Hematopoietic multipotent progenitor cell treated with erythropoietin and hydrocortisone succinate and interleukin-3 and kit ligand, for 17 days (in vitro differentiated cells): ENCODE measurements around the gene PRPSAP2.
"Not testable (repeated sequence)": the region's sequence is repeated elsewhere in the genome, so short reads cannot be mapped to it uniquely, and the experiment has no call there.

Experiments
- DNase-seq: peaks from one replicate; pipeline ENCODE4 v3.0.0-alpha.2; 2015; ENCODE audit warnings: low spot score

PRPSAP2 gene, protein sequence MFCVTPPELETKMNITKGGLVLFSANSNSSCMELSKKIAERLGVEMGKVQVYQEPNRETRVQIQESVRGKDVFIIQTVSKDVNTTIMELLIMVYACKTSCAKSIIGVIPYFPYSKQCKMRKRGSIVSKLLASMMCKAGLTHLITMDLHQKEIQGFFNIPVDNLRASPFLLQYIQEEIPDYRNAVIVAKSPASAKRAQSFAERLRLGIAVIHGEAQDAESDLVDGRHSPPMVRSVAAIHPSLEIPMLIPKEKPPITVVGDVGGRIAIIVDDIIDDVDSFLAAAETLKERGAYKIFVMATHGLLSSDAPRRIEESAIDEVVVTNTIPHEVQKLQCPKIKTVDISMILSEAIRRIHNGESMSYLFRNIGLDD

DNA sequence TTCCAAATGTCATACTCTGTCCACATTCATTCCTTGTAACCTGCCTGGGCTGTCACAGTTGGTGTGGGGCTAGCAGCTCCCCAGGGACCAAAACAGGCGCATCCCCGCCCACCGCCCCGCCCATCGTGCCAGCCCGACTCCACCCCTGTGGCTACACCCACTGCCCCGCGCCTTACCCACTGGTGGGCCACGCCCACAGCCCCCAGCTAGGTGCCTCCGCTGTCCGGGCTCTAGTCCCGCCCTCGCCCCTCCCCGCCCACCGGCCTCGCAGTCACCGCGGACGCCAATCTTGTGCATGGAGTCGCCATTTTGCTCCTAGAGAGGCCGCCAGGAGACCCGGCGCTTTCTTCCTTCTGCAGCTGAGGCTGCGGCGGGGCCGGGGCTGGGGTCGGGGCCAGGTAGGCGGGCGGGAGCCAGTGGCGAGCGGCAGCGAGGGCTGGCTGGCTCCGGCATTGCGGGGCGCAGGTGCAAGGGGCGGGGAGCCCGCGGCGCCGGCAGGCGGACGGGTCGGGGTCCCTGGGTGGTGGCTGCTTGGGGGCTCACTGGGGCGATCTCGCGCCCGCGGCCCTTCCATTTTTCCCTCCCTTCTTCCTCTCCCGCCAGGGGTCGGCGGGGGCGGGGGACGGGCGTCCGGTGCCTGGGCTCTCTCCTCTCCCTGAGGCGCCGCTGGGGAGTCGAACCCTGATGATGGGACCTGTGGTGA is at the start of gene PRPSAP2:
TSS of gene PRPSAP2 (plus strand) at position 268 of the 703 bp plus-strand sequence. CDS start 7,703 bp downstream, outside the sequence.
- DNase-seq = peak; percentile 97

DNA sequence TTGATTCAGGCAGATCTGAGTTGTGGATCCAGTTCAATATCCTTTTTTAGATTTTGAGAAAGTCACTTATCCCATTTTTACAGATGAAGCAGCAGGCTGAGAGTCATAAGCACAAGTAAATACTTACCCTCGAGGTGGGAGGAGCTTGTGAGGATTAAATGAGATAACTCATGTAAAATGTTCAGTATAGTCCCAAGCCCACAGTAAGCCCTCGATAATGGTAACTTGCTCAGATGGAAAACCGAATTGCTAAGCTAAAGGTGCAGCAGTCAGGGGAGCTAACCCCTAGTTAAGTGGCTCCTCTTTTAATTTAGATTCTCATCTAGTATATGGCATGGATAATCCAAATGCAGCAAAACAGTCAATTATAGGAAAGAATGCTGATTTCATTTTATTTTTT is 42.0 kb upstream of the PRPSAP2 start:
- DNase-seq = peak; percentile 15

DNA sequence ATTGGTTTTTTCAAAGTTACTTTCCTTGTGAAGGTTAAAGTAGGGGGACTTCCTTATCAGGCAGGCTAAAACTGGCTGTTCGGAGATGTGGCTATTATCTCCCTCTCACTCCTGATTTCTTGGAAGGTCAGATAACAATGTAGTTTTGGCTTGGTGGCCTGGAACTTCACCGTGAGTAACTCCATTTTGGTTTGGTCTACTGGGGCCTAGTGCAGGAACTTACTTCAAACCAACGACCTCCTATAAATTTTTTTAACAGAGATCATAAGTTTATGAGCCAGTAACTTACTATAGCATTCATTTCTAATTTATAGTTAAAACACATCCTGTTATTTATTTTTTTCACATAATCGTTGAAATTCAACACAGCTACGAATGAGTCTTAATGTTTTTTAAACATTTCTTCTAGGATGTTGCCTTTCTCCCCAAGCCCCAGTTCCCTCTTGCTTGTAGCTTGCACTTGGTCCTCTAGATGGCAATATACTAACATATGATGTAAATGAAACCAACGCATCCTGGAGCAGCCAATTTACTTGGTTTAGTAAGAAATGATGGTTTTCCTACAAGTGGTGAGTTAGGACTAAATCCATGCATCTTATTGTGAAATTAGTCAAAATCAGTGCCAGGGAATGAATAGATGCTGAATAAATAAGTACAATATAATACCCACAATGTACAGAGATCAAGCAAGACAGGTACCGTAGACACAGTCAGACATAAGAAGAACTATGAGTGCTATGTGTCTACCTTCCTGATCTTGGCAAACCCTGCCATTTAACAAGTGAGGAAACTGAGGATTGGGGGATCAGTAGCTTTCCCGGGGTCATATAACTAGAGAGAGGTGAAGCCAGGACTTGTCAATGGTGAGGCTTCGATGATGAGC is 41.2 kb upstream of the PRPSAP2 start:
- DNase-seq = peak; percentile 82

DNA sequence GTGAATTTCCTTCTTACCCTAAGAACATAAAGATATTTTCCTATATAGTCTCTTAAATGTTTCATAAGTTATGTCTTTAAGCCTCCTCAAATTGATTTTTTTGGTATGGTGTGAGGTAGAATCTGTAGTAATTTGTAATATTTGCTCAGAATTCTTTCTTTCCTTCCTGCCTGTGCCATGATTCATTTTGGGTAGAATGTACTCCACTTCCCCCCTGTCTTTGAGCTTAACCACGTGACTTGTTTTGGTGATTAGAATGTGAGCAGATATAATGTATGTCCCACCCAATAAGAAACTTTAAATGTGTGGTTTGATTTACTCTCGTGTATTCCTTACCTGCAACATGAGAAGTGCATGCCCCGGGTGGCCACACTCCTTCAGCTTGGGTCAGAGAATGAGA is 36.5 kb upstream of the PRPSAP2 start:
- DNase-seq = not testable (repeated sequence)

DNA sequence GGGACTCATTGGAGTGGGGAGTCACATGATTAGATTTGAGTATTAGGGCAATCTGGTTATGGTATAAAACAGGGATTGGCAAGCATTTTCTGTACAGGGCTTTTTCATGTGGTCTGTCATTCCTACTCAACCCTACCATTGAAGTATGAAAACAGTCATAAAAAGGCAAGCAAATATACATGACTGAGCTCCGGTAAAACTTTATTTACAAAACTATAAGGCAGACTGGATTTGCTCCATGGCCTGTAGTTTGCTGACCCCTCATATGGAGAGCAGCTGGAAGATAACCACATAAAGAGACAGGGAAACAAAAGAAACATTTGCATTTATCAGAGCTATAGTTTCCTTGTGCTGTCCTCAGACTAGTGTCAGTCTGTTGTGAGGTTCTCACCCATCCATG is 30.3 kb upstream of the PRPSAP2 start:
- DNase-seq = not testable (repeated sequence)

DNA sequence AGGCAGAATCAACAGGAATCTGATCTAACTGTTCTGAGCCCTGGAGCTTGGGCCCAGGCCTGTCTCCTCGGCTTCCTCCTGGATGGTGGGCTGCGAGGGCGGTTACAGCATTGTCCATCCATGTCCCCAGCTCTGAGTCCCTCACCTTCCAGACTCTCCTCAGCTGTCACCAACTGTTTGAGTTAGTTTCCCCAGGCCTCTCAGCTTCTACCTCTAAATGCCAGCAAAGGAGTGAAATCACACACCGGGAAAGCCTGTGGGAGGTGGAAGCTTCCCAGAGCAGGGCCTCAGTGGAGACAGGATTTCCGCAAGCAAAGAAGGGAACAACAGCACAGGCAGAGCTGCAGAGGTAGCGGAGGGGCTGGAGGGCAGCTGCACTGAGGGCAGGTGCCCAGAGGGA is 9.4 kb upstream of the PRPSAP2 start:
- DNase-seq = no peak

DNA sequence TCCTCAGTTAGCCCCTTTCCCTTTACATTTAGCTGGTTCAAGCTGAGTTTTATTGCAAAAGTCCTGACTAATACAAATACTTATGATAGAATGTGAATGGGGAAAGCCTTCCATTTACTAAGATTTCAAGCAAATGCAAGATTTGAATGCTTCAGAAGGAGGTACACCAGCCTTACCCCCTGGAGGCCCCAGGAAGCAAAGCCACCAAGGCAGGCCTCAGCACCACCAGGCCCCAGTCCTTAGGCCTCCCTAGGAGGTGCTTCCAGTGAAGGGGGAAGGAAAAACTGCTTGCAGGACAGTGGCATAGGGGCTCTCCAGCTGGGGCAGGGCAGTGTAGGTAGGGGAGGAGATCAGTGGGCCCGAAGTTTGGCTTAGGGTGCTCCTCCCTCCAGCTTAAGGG is 7.3 kb upstream of the PRPSAP2 start:
- DNase-seq = no peak

DNA sequence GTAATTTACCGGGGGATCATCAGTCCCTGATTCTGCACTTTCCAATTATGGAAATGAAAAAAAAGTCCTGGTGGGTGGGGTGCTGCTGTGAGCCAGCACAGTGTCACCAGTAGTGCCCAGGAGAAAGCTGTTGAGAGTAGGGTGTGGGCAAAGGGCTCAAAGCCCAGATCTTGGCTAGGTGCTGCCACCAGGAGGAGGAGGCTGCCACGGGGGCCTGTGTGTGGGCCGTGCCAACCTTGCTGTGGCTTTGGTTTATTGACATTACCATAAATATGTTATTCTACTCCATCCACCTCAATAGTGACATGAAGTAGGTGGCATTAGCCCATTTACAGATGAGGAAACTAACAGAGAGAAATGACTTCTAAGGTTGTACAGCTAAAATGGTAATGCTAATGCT is 6.7 kb upstream of the PRPSAP2 start:
- DNase-seq = peak; percentile 76

DNA sequence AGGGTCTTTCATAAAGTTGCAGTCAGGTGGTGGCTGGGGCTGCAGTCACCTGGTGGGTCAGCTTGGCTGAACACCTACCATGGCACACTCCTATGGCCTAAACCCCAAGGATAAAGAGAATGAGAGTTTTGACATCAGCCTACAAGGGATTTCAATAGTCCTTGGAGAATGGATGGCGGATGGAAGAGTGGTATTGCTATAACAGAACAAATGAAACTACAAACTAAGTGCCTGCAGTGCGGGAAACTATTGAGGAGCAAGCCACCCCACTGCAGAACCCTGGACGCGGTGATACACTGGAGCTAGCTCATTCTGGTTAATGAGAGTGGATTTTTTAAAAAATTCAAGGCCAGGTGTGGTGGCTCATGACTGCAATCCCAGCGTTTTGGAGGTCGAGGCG is 3.0 kb upstream of the PRPSAP2 start:
- no peak for DNase-seq

DNA sequence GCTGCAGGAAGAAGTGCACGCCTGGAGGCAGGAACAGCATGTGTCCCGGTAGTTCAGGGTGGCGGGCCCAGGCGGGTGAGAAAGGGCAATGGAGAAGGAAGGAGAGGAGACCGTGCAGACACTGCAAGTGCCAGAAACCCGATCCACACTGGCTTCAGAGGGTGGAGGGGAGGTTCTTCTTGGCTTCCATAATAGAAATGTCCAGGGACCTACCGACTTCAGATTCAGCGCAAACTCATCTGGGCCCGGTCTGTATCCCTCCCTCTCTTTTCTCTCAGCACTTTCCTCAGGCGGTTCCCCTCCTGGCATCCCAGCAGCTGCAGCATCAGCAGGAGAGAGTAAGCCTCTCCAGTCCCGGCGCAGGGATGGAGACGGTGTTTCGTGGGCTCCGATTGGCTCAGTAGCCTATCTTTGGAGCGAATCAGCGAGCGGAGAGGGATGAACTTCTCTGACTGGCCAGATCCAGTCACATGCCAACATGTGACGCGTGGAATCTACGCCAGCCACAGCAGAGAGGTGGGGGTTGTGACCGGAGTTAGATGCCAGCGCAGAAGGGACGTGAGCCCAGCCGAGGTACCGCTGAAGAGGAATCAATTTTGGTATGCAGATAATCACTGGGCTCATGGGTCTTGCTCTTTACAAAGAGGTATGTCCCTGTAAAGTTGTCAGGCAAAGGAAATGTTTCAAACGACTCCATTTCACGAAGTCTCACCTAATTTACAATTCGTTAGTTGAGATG is 1.9 kb upstream of the PRPSAP2 start:
- DNase-seq = peak; percentile 96

DNA sequence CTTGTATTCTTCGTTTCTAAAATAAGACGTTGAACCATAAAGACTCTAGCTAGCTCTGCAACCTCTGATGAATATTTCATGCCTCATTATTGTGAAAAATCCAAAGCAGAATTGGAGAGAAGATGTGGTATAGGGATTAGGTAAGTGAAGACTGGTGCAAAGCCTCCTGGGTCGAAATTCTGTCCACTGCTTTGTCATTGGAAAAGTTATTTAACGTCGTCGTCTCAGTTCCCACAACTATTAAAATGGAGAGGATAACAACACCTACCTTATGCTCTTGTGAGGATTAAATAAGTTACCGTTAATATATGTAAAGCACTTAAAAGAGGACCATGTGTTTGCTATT is 1.4 kb upstream of the PRPSAP2 start:
- no peak for DNase-seq

DNA sequence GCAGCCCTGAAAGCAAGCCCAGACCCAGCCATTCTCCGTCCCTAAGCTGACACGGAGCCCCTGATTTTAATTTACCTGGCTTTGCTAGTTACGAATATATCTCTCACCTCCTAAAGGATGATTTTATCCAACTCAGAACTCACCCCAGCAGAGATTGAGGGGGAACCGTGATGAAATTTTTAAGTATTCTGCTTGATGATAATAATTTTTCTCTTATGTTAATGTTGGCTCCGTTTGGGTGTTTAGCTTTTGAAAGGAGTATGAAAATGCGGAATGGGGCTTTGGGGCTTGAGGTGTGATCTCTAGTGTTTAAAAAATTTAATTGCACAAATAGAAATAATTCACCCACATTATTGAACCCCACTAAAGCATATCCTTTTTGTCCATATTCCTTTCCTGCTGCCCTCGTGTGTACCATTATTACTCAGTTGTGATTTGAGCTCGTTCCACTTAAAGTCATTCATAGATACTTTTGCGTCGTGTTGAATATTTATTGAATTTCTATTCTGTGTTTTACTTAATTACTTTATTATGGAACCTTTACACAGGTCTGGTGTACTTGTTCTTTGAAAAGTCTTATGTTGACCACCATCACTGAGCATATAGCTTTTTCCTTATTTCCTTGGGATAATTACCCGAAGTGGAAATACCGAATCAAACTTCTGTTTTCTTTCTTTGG is 775 bp downstream of the PRPSAP2 start:
- no peak for DNase-seq

DNA sequence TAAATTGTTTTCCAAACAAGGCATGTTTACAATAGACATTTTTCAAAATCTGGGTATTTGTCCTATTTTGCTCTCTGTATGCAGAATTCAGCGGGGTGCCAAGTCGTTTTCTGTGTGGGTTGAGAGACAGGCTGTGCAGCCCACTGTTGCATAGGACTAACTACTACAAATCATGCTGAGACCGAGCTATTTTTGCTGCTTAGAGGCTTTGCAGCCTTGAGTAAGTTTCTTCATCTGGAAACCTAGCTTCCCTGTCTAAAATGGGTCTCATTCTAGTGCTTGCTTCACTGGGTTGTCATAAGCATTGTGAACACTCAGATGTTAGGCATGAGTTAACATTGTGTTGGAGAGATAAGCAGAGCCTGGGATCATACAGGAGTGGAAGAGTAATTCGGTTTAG is 1.3 kb downstream of the PRPSAP2 start:
- DNase-seq = peak; percentile 19

DNA sequence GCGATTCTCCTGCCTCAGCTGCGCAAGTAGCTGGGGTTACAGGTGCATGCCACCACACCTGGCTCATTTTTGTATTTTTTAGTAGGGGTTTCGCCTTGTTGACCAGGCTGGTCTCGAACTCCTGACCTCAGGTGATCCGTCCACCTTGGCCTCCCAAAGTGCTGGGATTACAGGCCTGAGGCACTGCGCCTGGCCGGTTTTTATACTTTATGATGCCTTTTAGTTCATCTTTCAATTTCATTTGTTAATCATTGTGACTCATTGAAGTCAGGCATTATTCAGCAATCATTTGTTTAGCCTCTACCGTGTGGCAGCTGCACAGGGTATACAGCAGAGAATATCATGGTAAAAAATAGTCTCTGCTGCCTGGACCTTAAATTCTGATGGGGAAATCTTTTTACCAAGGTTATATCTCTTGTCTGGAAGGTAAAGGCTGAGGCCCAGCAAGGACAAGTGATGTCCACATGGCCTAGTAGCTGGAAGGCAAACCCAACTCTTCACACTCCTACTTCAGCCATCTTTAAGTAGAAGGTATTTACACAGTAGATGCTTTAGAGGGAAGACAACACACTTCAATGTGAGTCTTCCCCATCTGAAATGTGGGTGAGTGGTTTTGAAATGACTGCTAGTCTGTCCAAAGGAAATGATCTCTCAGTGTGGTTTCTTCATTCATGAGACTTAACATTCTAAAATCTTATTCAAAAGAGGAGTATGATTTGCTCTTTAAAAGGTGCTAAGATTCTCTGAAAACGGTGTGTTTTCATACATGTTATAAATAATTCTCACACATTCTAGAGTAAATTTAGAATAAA is 2.4 kb downstream of the PRPSAP2 start:
- DNase-seq = no peak

DNA sequence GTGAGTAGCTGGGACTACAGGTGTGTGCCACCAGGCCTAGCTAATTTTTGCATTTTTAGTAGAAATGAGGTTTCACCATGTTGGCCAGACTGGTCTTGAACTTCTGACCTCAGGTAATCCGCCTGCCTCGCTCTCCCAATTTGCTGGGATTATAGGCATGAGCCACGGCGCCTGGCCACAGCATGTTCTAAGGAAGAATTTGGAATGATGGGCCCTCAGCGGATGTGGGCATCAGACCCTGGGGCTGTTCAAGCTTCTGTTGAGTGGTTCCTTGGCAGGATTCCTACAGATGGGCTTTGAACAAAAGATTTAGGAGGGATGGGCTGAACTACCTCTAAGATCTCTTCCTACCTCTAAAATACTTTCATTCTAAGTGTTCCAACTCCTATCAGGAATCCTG is 4.1 kb downstream of the PRPSAP2 start:
- DNase-seq = no peak

DNA sequence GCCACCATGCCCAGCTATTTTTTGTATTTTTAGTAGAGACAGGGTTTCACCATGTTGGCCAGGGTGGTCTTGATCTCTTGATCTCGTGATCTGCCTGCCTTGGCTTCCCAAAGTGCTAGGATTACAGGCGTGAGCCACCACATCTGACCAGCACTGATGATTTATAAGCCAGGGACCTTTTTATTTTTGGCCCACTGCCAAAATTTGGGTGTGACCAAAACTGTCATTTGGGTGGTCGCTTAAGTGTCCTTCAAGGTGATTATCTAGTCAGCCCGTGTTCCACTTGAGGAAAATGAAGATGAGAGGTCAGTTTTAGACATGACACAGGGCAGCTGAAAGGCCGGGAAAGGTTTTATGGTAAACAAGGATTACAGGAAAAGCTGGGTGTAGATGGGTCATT is 7.1 kb downstream of the PRPSAP2 start:
- peak; percentile 32 for DNase-seq

DNA sequence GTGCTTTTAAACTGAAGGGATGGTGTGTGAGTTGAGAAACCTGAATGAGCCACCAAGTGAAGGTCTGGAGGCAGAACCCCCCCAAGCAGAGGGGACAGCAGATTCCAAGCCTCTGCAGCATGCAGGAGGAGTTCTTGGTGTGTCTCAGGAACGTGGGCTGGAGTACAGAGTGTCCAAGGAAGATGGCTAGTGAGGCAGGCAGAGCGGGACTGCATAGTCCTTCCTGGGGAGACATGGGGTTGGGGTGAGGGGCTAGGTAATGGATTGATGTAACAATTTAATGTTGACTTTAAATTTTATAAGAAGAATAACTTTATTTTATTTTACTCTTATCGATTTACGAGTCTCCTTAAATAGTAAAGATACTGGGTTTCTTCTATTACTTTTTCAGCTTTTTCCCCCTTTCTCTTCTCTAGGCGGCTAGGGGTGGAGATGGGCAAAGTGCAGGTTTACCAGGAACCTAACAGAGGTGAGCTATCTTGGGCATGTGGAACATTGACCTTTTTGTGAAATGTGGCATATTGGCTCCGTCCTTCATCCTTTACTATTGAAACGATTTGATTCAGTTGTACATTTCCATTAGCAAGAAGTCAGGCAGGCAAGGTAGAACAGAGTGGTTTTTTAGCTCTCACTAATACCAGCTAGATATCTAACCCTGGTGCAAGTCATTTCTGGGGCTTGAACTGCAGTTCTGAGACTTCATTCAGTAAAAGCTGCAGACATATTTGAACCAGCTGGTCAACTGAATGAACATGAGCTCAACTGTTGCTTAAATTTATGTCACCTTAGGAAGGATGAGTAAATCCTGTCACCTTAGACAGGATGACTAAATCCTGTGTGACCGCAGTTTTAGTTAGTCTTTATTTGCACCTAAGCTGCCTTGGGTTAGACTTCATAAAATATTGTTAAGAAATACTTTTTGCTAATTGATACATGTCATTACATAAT is 9.2 kb downstream of the PRPSAP2 start:
- DNase-seq = peak; percentile 3

DNA sequence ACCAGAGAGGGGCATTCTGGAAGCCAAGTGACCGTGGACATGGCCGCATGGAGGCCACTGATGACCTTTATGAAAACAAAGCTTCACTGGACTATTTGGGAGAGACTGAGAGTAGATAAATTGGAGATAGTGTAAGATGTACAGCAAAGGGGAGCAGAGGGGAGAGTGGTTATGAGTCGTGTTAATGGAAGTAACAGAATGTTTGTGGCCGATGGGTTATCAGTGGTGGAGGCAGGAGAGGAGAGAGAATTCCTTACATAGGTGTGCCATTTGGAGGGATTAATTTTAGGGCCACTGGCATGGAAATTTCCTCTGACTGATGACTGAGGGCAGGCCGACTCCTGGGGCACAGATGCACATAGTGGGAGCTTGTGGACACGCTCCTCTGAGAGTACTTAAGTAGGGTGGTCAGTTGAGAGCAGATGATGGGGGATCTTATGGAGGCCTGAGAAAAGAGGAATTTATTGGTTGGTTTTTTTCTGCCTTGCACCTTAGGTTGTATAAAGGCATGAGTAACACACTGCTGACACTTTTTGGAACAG is 19.2 kb downstream of the PRPSAP2 start:
- DNase-seq = peak; percentile 2

DNA sequence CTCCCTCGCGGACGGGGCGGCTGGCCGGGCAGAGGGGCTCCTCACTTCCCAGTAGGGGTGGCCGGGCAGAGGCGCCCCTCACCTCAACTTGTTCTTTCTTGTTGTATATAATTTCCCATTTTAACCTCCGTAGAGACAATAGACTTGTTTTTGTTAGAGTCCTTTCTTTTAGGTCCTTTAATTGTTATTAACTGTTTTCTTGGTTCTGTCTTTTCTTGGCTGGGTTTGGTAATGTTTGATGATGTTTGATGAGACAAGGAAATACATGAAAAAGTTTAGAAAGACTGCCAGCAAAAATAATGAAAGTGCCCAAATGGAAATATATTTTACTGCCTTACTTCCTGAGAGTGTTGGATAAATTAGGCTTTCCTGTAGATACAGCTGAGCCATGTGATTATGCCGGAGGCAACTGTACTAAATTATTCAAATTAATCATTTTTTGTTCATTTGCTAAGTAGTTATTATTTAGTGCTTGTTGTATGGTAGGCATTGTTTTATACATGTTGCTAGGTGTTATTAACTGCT is 30.9 kb downstream of the PRPSAP2 start:
- no peak for DNase-seq
